Activated CD4-positive, alpha-beta T cell treated with anti-CD3 and anti-CD28 coated beads for 24 hours (primary cell): ENCODE measurements around the gene SLC16A14.

Experiments used
- DNase-seq, 2 donors: peaks; one replicate each; pipeline ENCODE4 v3.0.0-alpha.2; 2020; ENCODE audit warnings: low read depth in 2 of 2

Gene SLC16A14

GRCh38 chr2:230042195-230042594, 26.5 kb downstream of the SLC16A14 start:
- no peak for DNase-seq

GRCh38 chr2:230023313-230023712, 45.4 kb downstream of the SLC16A14 start:
- no peak for DNase-seq

DNA sequence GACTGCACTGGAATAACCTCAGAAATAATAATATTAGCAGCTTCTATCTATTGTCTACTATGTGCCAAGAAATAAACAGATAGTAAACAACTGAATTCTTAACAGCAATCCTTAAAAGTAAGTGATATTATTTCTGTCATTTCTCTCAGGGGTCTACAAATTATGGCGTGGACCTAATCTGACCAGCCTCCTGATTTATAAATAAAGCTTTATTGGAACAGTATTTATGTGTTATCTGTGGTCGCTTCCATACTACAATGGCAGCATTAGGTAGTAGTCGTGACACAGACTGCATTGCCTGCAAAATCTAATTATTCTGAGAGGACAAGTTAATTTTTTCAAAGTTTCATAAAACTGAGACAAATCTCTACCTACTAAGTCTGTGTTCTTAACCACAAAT, 49.0 kb downstream of the SLC16A14 start:
- no peak for DNase-seq

DNA sequence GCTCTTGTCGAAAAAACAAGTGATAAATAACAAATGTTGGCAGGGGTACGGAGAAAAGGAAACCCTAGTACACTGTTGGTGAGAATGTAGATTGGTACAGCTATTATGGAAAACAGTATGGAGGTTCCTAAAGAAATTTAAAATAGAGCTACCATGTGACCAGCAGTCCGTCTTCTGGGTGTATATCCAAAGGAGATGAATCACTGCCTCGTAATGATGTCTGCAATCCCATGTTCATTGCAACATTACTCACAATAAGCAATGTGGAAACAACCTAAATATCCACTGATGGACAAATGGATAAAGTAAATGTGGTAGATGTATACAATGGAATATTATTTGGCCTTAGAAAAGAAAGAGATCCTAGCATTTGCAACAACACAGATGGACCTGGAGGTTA, 50.6 kb downstream of the SLC16A14 start:
- DNase-seq: no peak

DNA sequence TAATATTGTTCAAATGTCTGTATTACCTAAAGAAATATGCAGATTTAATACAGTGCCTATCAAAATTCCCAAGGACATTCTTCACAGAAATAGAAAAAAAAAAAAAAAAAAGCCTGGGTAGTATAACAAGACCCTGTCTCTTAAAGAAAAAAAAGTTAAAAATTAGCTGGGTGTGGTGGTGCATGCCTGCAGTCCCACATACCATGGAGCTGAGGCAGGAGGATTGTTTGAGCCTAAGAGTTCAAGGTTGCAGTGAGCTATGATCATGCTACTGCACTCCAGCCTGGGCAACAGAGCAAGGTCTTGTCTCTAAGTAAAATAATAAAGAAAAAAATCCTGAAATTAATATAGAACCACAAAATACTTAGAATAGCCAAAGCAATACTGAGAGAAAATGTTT, 51.9 kb downstream of the SLC16A14 start:
- no peak for DNase-seq

GRCh38 chr2:230012267-230012884, 56.3 kb downstream of the SLC16A14 start:
- no peak for DNase-seq

GRCh38 chr2:230011617-230012016, 57.1 kb downstream of the SLC16A14 start:
- DNase-seq: no peak

- no peak for DNase-seq
Measured at GRCh38 chr2:230010501-230010900, 58.2 kb downstream of the SLC16A14 start.

DNA sequence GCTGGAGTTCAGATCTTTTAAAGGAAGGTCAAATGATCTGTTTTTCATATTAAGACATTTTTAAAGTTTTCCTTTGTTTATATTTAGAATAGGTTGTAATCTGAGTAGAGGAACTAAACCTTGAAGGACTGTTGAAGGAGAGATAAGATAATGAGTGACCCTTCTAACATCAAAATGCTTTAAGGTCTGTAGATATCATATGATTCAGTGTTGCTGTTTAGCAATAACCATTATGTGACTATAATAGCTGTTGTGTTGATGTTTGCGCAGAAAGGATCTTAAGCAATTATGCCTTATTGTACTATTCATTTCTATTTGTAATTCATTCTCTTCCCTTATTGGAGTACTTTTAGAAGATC, 60.0 kb downstream of the SLC16A14 start:
- no peak for DNase-seq

DNA sequence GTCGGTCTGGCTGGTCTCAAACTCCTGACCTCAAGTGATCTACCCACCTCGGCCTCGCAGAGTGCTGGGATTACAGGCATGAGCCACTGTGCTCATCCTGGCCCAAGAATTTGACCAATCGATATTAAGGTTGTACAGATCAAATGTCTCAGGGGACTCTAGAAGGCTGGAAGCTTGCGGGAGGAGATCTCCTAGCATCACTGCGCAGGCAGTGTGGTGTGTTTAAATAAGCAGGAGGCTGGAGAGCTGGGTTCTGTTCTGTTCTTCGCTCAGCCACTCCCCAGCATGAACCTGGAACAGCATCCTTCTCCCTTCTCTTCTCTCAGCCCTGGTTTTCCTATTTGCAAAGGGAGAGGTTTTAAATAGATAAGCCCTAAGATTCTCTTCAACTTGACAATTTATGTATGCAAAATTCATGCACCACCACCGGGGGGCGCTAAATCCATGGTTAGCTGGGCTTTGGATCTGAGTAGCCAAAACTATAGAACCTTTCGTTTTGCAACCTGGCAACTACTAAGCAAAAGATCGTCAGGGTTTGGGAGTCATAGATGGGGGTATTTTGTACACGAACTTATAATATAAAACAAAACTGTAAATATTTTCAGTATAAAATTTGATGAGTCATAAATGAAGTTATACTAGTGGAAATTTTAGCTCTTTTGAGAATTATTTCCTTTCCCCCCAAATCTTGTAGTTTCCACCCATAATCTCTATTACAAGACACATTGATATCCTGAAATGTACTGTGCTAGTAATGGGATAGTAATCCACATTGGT, 60.6 kb downstream of the SLC16A14 start:
- DNase-seq: peak; percentile 78 to 83

DNA sequence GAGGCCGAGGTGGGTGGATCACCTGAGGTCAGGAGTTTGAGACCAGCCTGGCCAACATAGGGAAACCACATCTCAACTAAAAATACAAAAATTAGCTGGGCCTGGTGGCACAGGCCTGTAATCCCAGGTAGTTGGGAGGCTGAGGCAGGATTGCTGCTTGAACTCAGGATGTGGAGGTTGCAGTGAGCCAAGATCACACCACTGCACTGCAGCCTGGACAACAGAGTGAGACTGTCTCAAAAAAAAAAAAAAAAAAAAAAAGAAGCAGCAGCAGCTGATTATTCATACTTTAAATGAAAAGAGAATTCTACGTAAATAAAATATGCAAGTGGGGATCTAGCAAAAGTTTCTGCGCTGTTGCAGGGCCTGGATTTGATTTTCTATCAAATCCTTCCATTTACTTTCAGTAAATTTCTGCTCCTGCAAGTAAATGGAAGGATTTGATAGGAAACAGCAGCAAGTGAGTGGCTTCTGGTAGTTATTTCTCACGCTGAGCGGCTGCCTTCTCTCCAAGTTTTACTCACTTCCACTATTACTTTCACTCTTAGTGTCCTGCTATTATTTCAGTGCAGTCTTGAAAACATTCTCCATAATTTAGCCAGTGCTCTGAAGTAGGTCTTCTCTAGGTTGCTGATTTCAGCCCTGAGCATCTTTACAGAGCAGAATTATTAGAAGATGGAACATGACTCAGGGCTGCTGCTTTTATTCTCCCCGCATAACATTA, 68.4 kb downstream of the SLC16A14 start:
- no peak for DNase-seq

DNA sequence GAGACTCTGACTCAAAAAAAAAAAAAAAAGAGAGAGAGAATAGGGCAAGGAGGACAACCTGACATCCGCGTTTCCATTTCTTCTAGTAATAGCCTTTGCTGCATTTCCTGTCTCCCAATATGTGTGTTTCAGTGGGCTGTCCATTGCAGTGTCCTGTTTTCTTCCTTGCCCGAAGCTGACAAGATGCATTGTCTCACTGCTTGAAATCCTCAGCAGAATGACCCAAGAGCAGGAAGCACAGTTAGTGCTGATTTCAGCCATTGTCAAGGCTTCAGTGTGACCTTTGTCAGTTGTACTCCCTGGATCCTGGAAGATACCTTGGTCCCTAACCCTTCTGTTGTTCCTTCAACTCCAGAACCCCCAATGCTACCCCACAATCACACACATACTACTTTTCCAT, 71.2 kb downstream of the SLC16A14 start:
- no peak for DNase-seq

DNA sequence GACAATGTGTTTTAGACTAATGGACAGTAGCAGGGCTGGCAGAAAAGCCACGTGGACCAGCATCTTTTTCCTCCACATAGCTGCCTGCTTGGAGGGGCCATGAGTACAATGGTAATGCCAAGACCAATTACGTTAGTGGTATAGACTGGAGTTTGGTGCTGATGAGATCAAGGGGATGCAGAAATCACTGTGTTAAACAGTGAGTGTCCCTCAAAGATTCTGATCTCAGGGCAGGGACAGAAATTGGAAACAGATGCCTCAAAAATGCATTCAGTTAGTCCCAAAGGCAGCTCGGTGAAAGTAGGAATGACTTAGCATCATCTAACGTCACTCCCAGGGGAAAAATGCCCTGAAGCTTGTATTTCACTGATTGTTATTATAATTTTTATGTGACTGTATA, 72.4 kb downstream of the SLC16A14 start:
- no peak for DNase-seq

- DNase-seq: no peak
Measured at GRCh38 chr2:229993236-229993635, 75.5 kb downstream of the SLC16A14 start.
